Caco-2 (cell line): Measurements from ENCODE around the gene SLC2A9. TPM values are rescaled to one million over a fixed set of nuclear protein-coding genes. Genes with fewer than 3 reads are reported as not detected.

Experiments used
- BruUV-seq: library from RNA; stranded (reverse); fragments of 400-500 nt; replicated peaks from 2 replicates; lab custom pipeline; 2021; lab: Mats Ljungman, UMichigan
- CTCF ChIA-PET: fragments of 300-600 bp; sonication (Branson Sonifier 250); formaldehyde crosslinking; loops from one replicate; lab custom pipeline; 2022; ENCODE audit warnings: antibody characterized with exemption; lab: Charles Lee
- POLR2A ChIA-PET: fragments of 300-600 bp; sonication (Branson Sonifier 250); formaldehyde crosslinking; loops from one replicate; lab custom pipeline; 2022; ENCODE audit warnings: antibody characterized with exemption; lab: Charles Lee
- DNase-seq, 2 experiments: peaks; one replicate each; pipeline versions ENCODE4 v3.0.0 to v3.0.0-alpha.2; 2020 to 2022
- H3K27me3 ChIP-seq: replicated peaks from 2 replicates; pipeline ENCODE4 v1.6.0; 2011; ENCODE audit warnings: low read length; ENCODE audit not compliant: control insufficient read depth, insufficient read depth
- H3K36me3 ChIP-seq: 2 replicates; pipeline ENCODE4 v1.5.1; 2011; ENCODE audit warnings: low read length; ENCODE audit not compliant: control insufficient read depth, insufficient read depth
- H3K4me1 ChIP-seq: fragments of 250-450 bp; sonication (Bioruptor Pico); 2 replicates; pipeline ENCODE4 v1.5.1; 2020; ENCODE audit warnings: mild to moderate bottlenecking
- H3K4me3 ChIP-seq: 2 replicates; pipeline ENCODE4 v1.5.1; 2011; ENCODE audit warnings: low read depth, mild to moderate bottlenecking, control low read depth, low read length
- H3K9me3 ChIP-seq: fragments of 250-450 bp; sonication (Bioruptor Pico); 2 replicates; pipeline ENCODE4 v1.5.1; 2020; ENCODE audit warnings: mild to moderate bottlenecking, moderate library complexity
- H3K27ac Mint-ChIP-seq: one replicate; pipeline ENCODE4 v1.8.0; 2022; ENCODE audit warnings: mixed read lengths; ENCODE audit not compliant: unreplicated experiment
- H3K27me3 Mint-ChIP-seq: one replicate; pipeline ENCODE4 v1.8.0; 2022; ENCODE audit warnings: mixed read lengths; ENCODE audit not compliant: insufficient read depth, unreplicated experiment
- H3K36me3 Mint-ChIP-seq: one replicate; pipeline ENCODE4 v1.8.0; 2022; ENCODE audit warnings: mild to moderate bottlenecking, mixed read lengths; ENCODE audit not compliant: insufficient read depth, unreplicated experiment
- H3K4me1 Mint-ChIP-seq: one replicate; pipeline ENCODE4 v1.8.0; 2022; ENCODE audit warnings: low read depth, mixed read lengths; ENCODE audit not compliant: unreplicated experiment
- H3K4me3 Mint-ChIP-seq: one replicate; pipeline ENCODE4 v1.8.0; 2022; ENCODE audit warnings: mild to moderate bottlenecking, moderate library complexity, mixed read lengths; ENCODE audit not compliant: unreplicated experiment
- H3K9me3 Mint-ChIP-seq: one replicate; pipeline ENCODE4 v1.8.0; 2022; ENCODE audit warnings: mixed read lengths; ENCODE audit not compliant: unreplicated experiment
- intact Hi-C: fragments of 100-400 bp; cut with micrococcal nuclease; formaldehyde crosslinking; loops from one replicate; pipeline ENCODE4 v1.10.0; 2022; ENCODE audit not compliant: unreplicated experiment
- total RNA-seq: library from RNA; stranded (reverse); gene quantifications from 2 replicates; pipeline ENCODE4 v1.2.3, GENCODE V29; 2022
- TF ChIP-seq, protein P1 (sequence below), 2 experiments: fragments of 200-600 bp in 1 of 2; IDR thresholded peaks; 1 replicate in 1 of 2; 2 replicates in 1 of 2; pipeline versions ENCODE4 v1.5.1 to v1.8.0; 2011 to 2022; ENCODE audit warnings: antibody characterized with exemption in 1 of 2, control low read depth in 1 of 2, inconsistent platforms in 1 of 2, low read depth in 1 of 2, low read length in 1 of 2, mild to moderate bottlenecking in 1 of 2, moderate library complexity in 1 of 2; ENCODE audit not compliant: insufficient read depth in 1 of 2, severe bottlenecking in 1 of 2, unreplicated experiment in 1 of 2

Gene SLC2A9
- total RNA-seq, 1 experiment from 2014 or later: 21.0 TPM

DNA sequence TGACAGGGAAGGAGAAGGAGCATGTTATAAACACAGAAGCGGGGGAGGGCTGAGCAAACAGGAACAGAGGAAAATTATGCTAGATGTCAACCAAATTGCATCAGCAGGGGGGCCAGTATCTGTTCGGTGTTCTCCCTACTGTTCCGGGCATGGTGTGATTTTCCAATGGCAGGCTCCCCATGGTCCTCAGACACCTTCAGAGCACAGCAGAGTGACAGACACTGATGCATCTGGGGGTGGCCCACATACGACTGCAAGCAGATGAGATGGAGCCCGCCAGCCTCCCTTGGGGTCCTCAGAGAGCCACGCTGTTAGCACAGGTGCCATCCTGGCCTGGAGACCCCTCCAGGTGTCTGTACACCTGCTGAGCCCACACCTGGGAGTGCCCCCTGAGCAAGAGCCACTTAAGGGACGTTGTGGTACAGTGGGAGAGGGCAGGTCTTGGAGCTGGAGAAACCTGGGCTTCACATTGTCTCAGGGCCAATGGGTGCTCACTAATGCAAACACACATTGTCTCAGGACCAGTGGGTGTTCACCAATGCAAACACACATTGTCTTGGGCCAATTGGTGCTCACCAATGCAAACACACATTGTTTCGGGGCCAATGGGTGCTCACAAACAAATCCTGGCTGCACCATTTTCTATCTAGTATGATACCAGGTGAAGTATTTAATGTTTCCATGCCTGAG, 95.4 kb downstream of the SLC2A9 start:
- ChIA-PET POLR2A (no interaction called here), CTCF (no interaction called here)
- Mint-ChIP-seq H3K27ac (peak overlapping the region; percentile 25), H3K4me1 (no peaks in the 10 kb centered on the region), H3K36me3 (no peaks in the 10 kb centered on the region), H3K9me3 (no peaks in the 10 kb centered on the region), H3K4me3 (no peak overlapping the region), H3K27me3 (no peaks in the 10 kb centered on the region)
- no peaks in the 10 kb centered on the region for H3K4me1 ChIP-seq
- TF ChIP-seq, protein P1, sequence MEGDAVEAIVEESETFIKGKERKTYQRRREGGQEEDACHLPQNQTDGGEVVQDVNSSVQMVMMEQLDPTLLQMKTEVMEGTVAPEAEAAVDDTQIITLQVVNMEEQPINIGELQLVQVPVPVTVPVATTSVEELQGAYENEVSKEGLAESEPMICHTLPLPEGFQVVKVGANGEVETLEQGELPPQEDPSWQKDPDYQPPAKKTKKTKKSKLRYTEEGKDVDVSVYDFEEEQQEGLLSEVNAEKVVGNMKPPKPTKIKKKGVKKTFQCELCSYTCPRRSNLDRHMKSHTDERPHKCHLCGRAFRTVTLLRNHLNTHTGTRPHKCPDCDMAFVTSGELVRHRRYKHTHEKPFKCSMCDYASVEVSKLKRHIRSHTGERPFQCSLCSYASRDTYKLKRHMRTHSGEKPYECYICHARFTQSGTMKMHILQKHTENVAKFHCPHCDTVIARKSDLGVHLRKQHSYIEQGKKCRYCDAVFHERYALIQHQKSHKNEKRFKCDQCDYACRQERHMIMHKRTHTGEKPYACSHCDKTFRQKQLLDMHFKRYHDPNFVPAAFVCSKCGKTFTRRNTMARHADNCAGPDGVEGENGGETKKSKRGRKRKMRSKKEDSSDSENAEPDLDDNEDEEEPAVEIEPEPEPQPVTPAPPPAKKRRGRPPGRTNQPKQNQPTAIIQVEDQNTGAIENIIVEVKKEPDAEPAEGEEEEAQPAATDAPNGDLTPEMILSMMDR (IDR thresholded peaks at IDR 0.05; ENCODE audit: insufficient read depth in 1 of 2, low read depth in 1 of 2, low read length in 1 of 2, severe bottlenecking in 1 of 2, unreplicated experiment in 1 of 2): no peak
- DNase-seq: no peak
- no peak overlapping the region for H3K4me3 ChIP-seq
- H3K27me3 ChIP-seq: no peaks in the 10 kb centered on the region
- H3K36me3 ChIP-seq: no peaks in the 10 kb centered on the region
- H3K9me3 ChIP-seq: no peaks in the 10 kb centered on the region
- intact Hi-C loops: loop anchor here (5.0 kb wide), 1 partner anchor 91 kb away; no protein-coding TSS in a partner anchor
- no TSS peak for BruUV-seq

DNA sequence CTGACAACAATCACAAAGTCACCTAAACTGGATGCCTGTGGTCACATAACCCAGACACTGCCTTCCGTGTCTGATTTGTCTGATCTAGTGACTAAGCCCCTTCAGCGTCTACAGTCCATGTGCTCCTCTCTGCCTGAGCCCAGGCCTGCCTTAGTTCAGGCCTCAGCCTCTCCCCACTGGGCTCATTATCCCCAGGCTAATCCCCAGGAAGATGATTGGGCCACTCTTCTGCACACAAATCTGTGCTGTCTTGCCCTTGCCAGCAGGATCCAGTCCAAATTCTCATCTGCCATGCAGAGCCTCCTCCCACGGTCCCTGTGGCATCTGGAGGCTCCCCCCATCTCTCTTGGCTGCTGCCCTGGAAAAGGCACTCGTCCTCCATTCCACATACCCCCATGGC, 96.5 kb downstream of the SLC2A9 start:
- Mint-ChIP-seq H3K27me3 (no peaks in the 10 kb centered on the region), H3K4me1 (no peaks in the 10 kb centered on the region), H3K9me3 (no peaks in the 10 kb centered on the region), H3K36me3 (no peaks in the 10 kb centered on the region), H3K27ac (peak overlapping the region; percentile 55), H3K4me3 (no peak overlapping the region)
- H3K36me3 ChIP-seq: no peaks in the 10 kb centered on the region
- no peaks in the 10 kb centered on the region for H3K9me3 ChIP-seq
- no peak for DNase-seq
- ChIA-PET POLR2A (no interaction called here), CTCF (no interaction called here)
- intact Hi-C loops: loop anchor here (5.0 kb wide), 1 partner anchor 93 kb away; no protein-coding TSS in a partner anchor
- H3K27me3 ChIP-seq: no peaks in the 10 kb centered on the region
- H3K4me3 ChIP-seq: no peak overlapping the region
- no TSS peak for BruUV-seq
- H3K4me1 ChIP-seq: no peaks in the 10 kb centered on the region
- TF ChIP-seq, protein P1 (IDR thresholded peaks at IDR 0.05; ENCODE audit: insufficient read depth in 1 of 2, low read depth in 1 of 2, low read length in 1 of 2, severe bottlenecking in 1 of 2, unreplicated experiment in 1 of 2): no peak

DNA sequence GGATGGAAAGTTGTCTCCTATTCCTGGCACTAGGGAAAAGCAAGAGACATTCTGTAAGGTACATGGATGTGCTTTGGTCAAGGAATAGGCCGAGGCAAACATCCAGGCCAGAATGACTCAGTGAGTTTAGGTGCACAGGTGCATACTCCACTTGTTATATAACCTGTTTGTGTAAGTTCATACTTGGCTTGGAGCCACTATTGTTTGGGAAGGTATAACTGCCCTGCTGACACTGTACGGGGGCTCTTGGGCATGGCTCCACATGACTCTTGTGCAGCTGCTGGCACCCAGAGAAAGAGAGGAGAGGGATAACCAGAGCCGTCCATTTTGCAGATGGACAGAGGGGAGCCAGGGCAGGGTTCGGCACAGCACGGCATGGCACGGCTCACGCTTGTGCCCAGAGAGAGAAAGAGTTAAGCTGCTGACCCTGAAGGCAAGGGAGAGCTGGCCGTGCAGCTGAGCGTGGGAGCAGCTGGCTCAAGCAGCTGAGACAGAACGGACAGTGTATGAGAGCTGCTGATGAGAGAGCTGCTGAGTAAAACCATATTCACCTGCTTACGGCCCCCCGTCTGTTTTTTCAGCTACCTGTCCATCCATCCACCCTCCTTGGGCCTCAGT, 98.0 kb downstream of the SLC2A9 start:
- no peaks in the 10 kb centered on the region for H3K4me1 Mint-ChIP-seq
- BruUV-seq: no TSS peak
- Histone ChIP-seq H3K27me3 (no peaks in the 10 kb centered on the region), H3K4me1 (no peaks in the 10 kb centered on the region), H3K9me3 (no peaks in the 10 kb centered on the region), H3K4me3 (no peak overlapping the region), H3K36me3 (no peaks in the 10 kb centered on the region)
- no peaks in the 10 kb centered on the region for H3K36me3 Mint-ChIP-seq
- no peak overlapping the region for H3K4me3 Mint-ChIP-seq
- H3K27ac Mint-ChIP-seq: no peak overlapping the region
- CTCF ChIA-PET: interaction anchor here (1.0 kb wide), 1 partner anchor 20 kb away, joined by 3 read pairs; no protein-coding TSS in a partner anchor
- TF ChIP-seq, protein P1 (IDR thresholded peaks at IDR 0.05; ENCODE audit: insufficient read depth in 1 of 2, low read depth in 1 of 2, low read length in 1 of 2, severe bottlenecking in 1 of 2, unreplicated experiment in 1 of 2): no peak
- POLR2A ChIA-PET: no interaction called here
- no peak for DNase-seq
- H3K27me3 Mint-ChIP-seq: no peaks in the 10 kb centered on the region
- no peaks in the 10 kb centered on the region for H3K9me3 Mint-ChIP-seq
- intact Hi-C loops: no loop called here
